Ecto neural progenitor cell (in vitro differentiated cells): ENCODE results near the gene EIF4E2.
"Not testable (repeated sequence)": the region's sequence is repeated elsewhere in the genome, so short reads cannot be mapped to it uniquely, and the experiment has no call there.

Source experiments
- DNase-seq: peaks from one replicate; pipeline ENCODE4 v3.0.0-alpha.2; 2018; ENCODE audit warnings: low spot score

EIF4E2 gene

DNA sequence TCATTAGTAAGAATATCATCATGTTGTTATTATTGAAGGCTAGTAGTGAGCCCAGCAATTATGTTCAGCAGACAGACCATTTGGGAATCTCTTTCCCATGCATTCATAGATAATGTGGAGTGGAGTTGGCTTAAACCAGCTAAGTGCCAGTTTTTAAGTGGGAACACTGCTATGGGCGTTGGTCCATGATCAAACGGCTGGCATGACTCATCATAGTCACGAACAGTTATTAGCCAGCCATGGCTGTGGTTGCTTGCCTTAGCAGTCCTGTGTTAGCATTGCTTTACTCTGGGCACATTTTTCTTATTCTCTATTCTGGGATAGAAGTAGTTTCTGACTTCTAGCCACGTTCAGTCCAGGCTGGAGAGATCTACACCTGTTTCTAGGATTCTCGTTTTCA lies 17.7 kb downstream of the EIF4E2 start:
- DNase-seq: no peak

DNA sequence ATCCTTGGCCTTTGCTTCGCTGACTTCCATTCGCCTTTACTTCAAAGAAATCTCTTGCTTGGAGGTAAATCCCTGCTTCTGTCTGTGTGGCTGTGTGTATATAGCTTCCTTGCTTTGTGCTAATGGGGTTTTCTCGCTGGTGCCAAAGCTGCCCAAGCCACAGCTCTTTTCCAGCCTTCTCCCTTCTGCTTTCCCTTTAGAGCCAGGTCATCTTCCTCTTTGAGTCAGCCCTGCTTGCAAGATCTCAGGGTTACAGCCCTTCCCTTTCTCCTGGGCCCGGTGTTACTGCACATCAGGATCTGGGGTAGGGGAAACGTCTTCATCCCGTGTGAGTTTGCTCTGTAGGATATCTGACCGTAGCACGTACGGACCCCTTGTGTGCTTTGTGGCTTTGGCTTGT lies 19.1 kb downstream of the EIF4E2 start:
- no peak for DNase-seq

DNA sequence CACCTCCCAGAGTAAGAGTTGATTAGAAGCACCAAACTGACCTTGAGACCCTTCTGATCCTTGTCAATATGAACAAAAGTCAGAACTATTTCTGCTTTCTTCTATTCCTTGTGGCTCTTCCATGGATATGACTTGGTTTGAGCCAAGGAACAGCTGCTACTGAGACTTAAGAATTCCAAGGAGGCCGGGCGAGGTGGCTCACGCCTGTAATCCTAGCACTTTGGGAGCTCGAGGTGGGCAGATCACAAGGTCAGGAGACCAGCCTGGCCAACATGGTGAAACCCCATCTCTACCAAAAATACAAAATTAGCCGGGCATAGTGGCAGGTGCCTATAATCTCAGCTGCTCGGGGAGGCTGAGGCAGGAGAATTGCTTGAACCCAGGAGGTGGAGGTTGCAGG lies 20.0 kb downstream of the EIF4E2 start:
- not testable (repeated sequence) for DNase-seq

DNA sequence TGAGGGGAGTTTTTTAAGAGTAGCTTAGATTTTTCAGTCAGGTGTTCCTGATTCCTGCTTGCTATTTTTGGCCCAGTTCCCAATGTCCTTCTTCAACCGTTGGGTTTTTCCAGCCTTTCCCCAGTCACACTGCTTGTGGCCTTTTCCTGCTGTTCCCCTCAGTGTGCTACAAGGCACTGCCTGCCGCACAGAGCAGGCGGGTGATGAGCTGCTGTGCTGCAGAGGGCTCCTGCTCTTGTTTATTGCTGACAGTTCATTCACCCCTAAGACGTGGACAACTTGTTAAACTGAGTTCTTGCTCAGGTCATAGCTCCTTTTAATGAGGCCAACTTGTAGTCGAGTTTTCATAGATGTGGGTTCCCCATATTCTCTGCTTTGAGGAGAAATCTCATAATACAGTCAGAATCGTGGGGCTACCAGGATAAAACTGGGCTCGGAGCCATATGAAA lies 20.6 kb downstream of the EIF4E2 start:
- no peak for DNase-seq

DNA sequence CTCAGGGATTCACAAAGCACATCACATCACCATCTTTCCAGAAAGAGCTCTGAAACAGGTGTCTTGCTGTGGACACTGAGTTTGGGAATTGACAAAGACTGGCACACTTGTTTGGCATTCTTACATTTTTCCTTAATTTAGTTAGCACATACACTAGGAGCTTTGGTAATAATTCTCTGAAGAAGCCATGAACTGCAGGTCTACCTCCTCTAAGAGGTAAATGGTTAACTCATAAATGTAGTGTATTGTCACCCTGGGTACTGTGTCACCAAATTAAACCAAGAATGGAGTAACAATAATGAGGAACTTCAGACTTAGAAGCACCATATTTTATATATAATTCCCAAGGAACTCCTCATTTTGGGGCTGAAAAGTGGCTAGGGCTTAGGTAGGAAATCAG lies 22.6 kb downstream of the EIF4E2 start:
- DNase-seq: no peak

DNA sequence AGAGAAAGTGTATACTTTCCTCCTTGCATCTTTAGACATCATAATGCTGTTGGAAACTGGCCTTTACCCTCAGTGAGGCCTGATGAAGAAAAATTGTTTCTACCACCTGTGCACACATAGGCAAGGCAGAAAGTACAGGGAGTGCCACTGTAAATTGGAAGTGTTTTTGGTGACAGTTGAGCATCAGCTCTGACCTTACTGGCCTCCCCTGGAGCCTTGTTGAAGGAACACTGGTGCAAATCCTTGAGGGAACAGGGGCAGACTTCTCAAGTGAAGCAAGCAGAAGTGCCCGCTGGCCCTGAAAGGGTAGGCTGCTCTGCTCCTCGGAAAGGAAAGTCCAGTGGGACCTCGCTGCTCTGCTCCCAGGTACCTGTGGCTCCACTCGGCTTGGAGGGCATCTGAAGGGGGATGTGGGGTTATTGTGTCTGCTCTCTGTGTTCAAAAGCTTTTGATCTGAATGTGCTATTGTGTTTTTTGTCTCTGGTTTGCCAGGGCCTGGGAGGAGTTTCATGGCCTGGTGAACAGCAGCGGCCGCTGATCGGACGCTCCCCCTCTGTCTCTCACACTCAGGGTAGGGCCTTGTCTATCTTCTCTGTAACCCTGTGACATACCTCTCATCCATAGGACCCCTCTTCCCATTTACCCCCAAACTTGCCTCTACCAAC lies 23.4 kb downstream of the EIF4E2 start:
- DNase-seq: no peak

DNA sequence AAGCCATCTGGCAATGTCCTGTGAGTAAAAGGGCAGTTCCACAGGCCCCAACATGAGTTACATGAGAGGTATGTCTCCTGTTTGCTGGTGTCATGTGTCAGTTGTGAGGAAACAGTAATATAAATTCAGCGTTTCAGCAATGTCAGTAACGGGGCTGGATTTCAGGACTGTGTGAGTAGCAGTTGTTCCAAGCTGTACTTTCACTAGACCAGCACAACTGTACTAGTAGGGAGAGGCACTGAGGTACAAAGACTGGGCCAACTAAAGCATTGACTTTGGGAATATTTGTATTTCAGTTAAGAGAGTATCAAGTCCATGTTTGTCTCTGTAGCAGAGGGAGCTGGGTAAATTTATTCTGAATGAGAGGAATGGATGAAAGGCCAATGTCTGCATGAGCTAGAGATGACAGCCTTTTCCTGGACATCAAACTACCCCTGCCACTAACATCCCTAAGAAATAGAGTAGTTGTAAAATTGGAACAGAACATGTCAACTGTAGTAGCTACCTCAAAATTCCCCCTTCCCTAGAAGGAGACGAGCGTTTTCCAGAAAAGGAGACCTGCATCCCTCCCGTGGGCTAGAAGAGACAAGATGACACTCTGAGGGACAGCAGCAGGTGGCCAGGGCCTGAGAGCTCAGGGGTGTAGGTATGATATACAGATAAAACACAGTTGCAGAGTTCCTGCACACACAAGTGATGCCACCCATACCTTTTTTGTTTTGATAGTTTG lies 24.4 kb downstream of the EIF4E2 start:
- no peak for DNase-seq

DNA sequence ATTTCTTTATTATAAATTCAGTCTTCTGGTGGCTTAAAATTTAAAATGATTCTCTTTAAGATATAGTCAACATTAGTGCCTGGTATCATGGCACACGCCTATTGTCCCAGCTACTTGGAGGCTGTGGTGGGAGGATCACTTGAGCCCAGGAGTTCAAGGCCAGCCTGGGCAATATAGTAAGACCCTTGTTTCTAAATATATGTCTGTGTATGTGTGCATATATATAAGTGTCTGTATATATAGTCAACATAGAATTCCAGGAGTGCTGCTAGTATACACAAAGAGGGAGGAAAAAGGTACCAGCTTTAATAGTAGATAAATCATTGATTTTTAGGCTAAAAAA lies 24.9 kb downstream of the EIF4E2 start:
- DNase-seq: no peak

DNA sequence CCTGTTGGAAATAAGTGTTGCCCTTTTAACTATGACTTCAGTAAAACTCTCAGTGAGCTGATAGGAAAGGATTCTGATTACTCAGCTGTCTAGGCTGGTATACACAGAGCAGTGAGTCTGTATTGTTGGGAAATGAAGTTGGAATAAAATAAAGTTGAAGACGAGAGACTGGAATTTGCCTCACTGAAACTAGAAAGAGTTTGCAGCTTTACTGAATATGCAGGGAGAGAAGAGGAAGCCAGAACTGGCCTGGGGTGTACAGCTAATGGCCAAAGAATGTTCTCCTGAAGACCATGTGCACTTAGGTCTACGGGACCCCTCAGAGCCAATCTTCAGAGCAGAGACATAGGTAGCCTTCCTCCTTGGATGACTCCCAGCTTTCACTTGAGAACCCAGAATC lies 26.5 kb downstream of the EIF4E2 start:
- no peak for DNase-seq

DNA sequence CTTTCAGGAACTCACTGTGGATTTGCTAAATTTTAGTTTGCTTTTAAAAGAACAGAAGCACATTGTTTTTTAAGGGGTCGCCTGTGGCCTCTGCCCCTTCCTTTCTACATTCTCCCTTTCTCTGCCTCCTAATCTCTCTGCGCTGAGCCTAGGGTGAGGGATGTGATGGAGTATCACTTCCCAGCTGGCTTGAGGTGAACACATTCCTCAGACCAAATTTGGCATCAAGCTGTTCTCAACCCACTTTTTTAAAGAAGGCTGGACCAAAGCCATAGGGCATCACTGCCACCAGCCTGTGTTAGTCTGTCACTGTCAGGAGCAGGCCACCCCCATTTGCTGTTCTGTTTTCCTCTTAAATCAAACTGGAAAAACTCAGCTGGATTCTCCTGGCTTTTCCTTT lies 27.4 kb downstream of the EIF4E2 start:
- no peak for DNase-seq

DNA sequence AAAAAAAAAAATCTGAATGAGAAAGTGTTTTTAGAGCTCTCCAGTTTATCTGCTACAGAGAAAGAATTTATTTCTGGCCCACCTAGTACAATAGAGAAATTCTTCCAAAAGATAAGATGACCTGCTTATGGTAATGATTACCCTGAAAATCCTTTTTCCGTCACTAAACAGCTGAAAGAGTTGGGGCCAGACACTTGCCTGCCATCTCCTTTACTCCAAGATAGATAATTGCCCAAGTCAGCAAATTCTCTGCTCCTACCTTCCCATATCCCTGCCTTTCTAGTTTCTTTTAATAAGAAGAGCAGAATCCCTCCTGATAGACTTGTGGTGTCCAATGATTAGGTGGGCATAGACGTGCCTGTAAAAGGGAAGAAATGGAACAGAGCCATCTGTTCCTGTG lies 28.1 kb downstream of the EIF4E2 start:
- DNase-seq: no peak

DNA sequence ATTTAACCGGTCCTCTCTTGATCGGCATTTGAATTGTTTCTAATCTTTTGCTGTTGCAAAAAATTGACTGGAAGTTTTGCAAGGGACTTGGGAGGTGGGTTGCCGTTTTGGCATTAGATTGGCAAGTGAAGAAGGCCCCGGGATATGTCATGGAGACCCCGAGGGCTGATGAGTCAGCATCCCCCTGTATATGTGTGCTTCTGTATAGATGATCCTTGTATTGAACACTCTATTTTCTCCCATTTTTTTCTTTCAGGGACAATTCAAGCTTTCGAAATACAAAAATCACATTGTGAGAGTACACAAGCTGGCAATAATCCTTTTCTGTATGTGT lies 30.1 kb downstream of the EIF4E2 start:
- no peak for DNase-seq

DNA sequence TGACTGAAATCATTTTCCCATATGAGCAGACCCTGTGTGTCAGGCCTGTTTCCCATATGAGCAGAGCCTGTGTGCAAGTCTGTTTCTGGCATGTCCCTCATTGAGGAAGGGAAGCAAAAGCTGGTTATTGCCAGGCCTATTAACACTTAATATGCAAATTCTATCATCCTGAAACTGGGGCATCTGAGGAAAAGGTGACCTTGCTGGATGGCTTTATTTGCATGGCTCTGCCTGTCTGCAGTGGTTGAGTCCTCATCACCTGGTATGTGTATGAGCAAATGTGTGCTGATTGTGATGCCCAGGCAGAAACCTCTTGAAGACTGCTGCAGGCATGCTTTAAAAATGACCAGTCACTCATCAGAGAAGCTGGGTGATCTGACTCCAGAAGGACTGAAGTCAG lies 31.2 kb downstream of the EIF4E2 start:
- DNase-seq: no peak

DNA sequence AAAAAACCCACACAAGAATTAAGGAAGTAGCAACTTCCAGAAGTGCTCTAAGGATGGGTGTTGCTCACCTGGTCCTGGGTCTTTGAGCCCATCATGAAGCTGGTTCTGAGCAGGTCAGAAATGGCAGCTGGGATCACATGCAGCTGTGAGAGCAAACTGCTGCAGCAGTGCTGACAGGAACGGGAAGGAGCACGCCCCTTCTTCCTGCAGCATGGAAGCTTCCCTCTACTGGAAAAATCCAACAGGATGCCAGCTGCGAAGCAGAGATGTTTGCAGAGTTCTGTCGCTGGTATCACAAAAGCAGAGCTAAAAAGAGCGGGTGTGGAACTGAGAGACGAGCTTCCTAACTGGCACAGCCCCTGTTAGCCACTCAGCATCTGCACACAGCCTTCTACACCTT lies 33.7 kb downstream of the EIF4E2 start:
- no peak for DNase-seq

DNA sequence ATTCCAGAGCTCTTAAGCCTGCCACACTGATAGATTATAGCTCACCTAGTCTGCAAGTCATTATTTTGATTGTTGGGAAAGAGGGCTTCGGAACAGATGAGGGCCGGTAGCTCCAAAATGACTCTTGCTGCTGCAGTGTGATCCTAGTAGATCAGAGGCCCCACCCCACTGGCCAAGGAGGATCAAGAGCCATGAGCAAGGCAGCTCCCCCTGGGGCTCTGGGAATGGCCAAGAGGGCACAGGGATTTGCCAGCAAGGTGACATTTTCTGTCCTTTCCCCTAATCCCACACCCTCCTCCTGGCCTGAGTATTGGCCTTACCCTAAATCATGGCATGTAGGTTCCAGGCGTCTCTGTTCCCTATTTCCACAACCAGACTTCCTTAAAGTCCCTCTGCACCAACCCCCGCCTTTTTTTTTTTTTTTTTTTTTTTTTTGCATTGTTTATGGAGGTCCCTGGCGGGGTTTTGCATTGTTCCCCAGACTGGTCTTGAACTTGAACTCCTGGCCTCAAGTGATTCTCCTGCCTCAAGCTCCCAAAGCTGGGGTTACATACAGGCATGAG lies 36.5 kb downstream of the EIF4E2 start:
- DNase-seq: no peak

DNA sequence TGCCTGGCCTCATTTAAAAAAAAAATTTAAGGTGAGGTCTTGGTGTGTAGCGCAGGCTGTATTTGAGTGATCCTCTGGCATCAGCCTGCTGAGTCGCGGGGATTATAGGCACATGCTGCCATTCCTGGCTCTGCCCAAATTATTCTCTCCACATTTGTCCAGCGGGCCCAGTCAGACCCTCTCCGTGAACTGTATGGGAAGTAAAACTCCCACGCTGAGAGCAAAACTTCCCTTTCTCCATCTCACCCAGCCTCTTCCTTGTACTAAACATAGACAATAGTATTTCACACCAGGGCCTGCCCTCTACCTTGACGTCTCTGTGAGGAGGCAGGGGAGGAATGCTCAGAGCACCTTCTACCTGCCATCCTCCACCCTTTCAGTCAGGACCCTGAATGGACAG lies 37.0 kb downstream of the EIF4E2 start:
- DNase-seq: no peak

DNA sequence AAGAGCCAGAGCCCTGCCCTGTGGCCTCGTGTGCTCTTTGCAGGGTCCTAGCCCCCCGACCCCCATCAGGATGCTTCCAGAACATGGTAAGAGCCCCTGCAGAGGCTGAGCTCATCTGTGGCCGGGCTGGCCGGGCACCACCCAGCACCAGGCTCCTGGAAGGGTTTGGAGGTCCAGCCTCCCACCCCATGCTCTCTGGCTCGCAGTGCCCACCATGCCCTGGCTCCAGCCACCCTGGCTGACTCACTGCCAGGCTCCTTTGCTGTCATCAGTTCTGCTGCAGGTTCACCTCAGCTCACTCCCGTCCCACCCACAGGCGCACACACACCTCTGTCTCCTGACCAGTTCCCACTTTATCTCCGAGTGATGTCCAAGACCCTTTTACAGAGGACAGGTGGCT lies 37.5 kb downstream of the EIF4E2 start:
- no peak for DNase-seq

DNA sequence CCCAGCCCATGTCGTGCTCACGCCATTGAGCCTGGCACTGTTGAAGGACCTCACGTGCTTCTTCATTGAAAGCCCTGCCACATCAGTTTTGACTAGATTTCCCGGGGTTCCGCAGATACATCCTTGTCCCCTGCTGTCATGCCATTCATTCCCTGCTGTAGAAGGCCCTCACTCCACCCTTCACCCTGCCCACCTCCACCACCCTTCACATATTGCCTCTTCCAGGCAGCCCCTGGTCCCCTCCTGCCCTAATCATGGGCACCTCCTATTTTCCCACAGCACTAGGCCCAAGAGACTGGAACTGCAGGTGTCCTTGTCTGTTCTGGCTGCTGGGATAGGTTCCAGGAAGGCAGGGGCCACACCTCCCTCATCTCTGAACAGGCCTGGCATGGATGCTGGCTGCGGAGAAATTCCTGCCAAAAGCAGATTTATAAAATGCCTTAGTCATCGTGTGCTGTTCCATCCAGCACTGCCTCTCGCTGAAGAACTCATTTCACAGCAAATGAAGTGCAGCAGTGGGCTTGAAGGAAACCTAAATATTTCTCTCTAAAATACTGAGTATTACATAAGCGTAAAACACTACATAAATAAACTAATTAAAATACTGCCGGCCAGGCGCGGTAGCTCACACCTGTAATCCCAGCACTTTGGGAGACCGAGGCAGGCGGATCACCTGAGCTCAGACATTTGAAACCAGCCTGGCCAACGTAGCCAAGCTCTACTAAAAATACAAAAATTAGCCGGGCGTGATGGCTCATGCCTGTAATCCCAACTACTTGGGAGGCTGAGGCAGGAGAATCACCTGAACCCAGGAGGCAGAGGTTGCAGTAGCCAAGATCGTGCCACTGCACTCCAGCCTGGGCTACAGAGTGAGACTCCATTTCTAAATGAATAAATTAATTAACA lies 38.4 kb downstream of the EIF4E2 start:
- no peak for DNase-seq

DNA sequence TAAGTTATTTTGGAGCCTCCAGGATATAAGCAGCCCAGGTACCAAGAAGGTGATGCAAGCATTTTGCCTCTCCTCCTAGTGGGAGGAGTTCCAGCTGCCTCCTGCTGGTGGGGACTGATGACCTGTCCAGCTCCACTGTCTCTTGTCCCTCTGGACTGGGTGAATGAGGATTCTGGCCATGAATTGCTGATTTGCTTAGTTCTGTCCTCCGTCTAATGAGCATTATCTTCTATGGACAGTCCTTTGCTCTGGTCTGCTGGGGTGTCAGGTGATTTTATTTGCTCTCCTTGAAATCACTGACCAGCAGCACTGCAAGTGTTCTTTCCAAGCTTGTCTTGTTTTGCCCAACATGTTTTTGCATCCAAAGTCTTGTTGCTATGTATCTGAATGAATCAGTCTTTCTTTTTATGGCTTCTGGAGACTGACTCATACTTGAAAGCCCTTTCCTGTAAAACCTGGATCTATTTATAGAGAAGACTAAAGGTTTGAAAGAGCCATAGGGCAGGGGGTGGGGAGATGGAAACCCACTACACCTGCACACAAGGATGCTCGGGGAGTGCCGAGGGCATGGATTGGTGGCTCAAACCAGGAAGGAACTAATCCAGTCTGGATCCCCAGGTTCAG lies 42.4 kb downstream of the EIF4E2 start:
- no peak for DNase-seq

DNA sequence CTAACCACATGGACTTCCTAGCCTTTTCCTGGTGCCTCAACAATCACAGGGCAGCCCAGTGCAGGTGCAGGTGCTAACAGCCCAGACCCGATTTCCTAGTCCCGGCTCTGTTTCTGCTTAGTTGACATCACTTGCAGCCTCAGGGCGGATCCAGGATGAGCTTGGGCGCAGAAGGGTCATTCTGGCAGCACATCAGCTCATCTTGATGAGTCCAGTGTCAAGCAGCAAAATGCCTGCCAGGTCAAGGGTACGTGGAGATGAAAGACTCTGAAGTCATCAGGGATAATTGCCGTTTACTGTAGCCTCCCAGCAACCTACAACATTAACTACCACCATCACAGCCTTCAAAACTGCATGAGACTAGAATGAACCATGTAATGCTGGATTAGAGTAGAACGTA lies 43.5 kb downstream of the EIF4E2 start:
- no peak for DNase-seq

DNA sequence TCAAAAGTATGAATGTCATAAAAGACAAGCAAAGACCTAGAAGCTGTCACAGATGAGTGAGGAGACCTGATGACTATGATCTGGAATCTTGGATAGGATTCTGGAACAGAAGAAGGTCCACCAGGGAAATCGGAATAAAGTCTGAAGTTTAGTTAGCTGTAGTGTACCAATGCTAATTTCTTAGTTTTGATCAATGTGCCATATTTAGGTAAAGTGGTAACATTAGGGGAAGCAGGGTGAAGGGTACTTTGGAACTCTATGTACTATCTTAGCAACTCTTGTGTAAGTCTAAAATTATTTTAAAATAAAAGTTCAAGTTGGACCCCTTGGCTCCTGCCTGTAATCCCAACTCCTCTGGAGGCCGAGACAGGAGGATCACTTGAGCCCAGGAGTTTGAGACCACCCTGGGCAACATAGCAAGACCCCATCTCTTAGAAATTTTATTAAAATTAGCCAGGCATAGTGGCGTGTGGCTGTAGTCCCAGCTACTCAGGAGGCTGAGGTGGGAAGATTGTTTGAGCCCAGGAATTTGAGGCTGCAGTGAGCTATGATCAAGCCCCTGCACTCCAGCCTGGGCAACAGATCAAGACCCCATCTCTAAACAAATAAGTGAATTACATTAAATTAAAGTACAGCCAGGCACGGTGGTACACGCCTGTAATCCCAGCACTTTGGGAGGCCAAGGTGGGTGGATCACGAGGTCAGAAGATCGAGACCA lies 47.0 kb downstream of the EIF4E2 start:
- DNase-seq: no peak

DNA sequence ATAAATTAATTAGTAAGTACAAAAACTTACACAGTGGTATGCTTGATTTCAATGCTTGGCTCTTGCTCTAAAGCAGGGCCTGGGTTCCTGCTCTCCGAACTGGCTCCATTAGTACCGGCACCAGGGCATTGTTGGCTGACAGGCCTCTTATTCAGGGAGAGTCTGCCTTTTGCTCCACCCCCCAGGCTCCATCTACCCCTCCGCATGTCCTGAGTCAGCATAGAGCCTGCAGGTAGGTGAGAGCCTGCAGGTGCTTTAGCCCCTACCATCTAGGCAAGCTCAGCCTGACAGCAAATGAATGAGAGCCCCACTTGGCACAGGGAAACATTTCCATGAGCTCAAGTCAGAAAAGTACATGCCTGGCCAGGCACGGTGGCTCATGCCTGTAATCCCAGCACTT lies 47.8 kb downstream of the EIF4E2 start:
- no peak for DNase-seq
